Skeletal muscle tissue (tissue), 4 donors: ENCODE data around the gene TGM4. TPM values are rescaled to one million over a fixed set of nuclear protein-coding genes. Genes with fewer than 3 reads are reported as not detected.

Experiments
- H3K27ac ChIP-seq: one replicate; pipeline ENCODE4 v1.7.0; 2013; ENCODE audit warnings: mild to moderate bottlenecking, low read depth, low read length, inconsistent platforms
- H3K27me3 ChIP-seq, 3 donors: one replicate each; pipeline ENCODE4 v1.7.0; 2013; ENCODE audit warnings: low read length in 3 of 3; ENCODE audit not compliant: control insufficient read depth in 3 of 3, insufficient read depth in 3 of 3
- H3K36me3 ChIP-seq, 3 donors: one replicate each; pipeline ENCODE4 v1.7.0; 2013; ENCODE audit warnings: low read length in 3 of 3; ENCODE audit not compliant: control insufficient read depth in 3 of 3, insufficient read depth in 3 of 3
- H3K4me1 ChIP-seq, 3 donors: one replicate each; pipeline ENCODE4 v1.7.0; 2013; ENCODE audit warnings: low read length in 3 of 3, mild to moderate bottlenecking in 3 of 3; ENCODE audit not compliant: control insufficient read depth in 3 of 3, insufficient read depth in 3 of 3
- H3K4me3 ChIP-seq, 3 donors: one replicate each; pipeline ENCODE4 v1.7.0; 2013; ENCODE audit warnings: low read length in 3 of 3
- H3K9ac ChIP-seq, 3 donors: one replicate each; pipeline ENCODE4 v1.7.0; 2013; ENCODE audit warnings: low read length in 3 of 3, mild to moderate bottlenecking in 3 of 3, moderate library complexity in 2 of 3, low read depth in 1 of 3
- H3K9me3 ChIP-seq, 3 donors: one replicate each; pipeline ENCODE4 v1.7.0; 2013; ENCODE audit warnings: low read length in 3 of 3; ENCODE audit not compliant: control insufficient read depth in 3 of 3
- total RNA-seq: library from RNA; depleted of rRNA; stranded (reverse); fragments of >200 nt; gene quantifications from one replicate; pipeline ENCODE4 v1.2.3, GENCODE V29; 2014
- donor health status: Osteomylitis.

Gene TGM4
- not detected for total RNA-seq

- Histone ChIP-seq H3K9ac (no peak within 1 kb of the TSS), H3K9me3 (no peaks in the 10 kb centered on the region), H3K4me3 (no peak within 1 kb of the TSS), H3K4me1 (no peaks in the 10 kb centered on the region), H3K36me3 (no peaks in the 10 kb centered on the region), H3K27me3 (peaks cover 0 to 2% (median 0%) of the 10 kb centered on the region in 3 donors), H3K27ac (no peak within 1 kb of the TSS)
Measured at GRCh38 chr3:44874308-44874707, at the start of gene TGM4. Gene TGM4, plus strand, starts transcription at chr3:44874608. Its CDS starts 71 bp downstream, at chr3:44874679.

- no peaks in the 10 kb centered on the region for H3K36me3 ChIP-seq
- no peak overlapping the region for H3K27ac ChIP-seq
- H3K27me3 ChIP-seq: no peaks in the 10 kb centered on the region
Measured at GRCh38 chr3:44825264-44825925, 49.0 kb upstream of the TGM4 start.

GRCh38 chr3:44827196-44827595, 47.2 kb upstream of the TGM4 start:
- H3K9ac ChIP-seq: no peak overlapping the region
- no peaks in the 10 kb centered on the region for H3K36me3 ChIP-seq

More at GRCh38 chr3:44825264-44825925, 49.0 kb upstream of the TGM4 start:
- Histone ChIP-seq H3K9me3 (no peaks in the 10 kb centered on the region), H3K9ac (no peak overlapping the region), H3K4me1 (no peaks in the 10 kb centered on the region), H3K4me3 (no peak overlapping the region)

GRCh38 chr3:44831232-44831631, 43.2 kb upstream of the TGM4 start:
- Histone ChIP-seq H3K4me3 (no peak overlapping the region), H3K9ac (no peak overlapping the region), H3K27me3 (no peaks in the 10 kb centered on the region), H3K9me3 (no peaks in the 10 kb centered on the region), H3K4me1 (no peaks in the 10 kb centered on the region), H3K27ac (no peak overlapping the region), H3K36me3 (no peaks in the 10 kb centered on the region)

More at GRCh38 chr3:44827196-44827595, 47.2 kb upstream of the TGM4 start:
- H3K4me1 ChIP-seq: no peaks in the 10 kb centered on the region
- no peaks in the 10 kb centered on the region for H3K27me3 ChIP-seq
- H3K9me3 ChIP-seq: no peaks in the 10 kb centered on the region
- no peak overlapping the region for H3K4me3 ChIP-seq
- H3K27ac ChIP-seq: no peak overlapping the region

GRCh38 chr3:44832032-44832431, 42.4 kb upstream of the TGM4 start:
- H3K4me3 ChIP-seq: no peak overlapping the region
- H3K4me1 ChIP-seq: no peaks in the 10 kb centered on the region
- H3K9me3 ChIP-seq: peaks cover 0 to 4% (median 0%) of the 10 kb centered on the region in 3 donors
- no peaks in the 10 kb centered on the region for H3K36me3 ChIP-seq
- H3K27me3 ChIP-seq: no peaks in the 10 kb centered on the region
- no peak overlapping the region for H3K9ac ChIP-seq
- H3K27ac ChIP-seq: no peak overlapping the region

GRCh38 chr3:44832965-44833364, 41.4 kb upstream of the TGM4 start:
- H3K36me3 ChIP-seq: no peaks in the 10 kb centered on the region
- H3K27ac ChIP-seq: no peak overlapping the region
- H3K9me3 ChIP-seq: peaks cover 0 to 4% (median 0%) of the 10 kb centered on the region in 3 donors
- no peaks in the 10 kb centered on the region for H3K27me3 ChIP-seq
- no peaks in the 10 kb centered on the region for H3K4me1 ChIP-seq
- no peak overlapping the region for H3K4me3 ChIP-seq
- no peak overlapping the region for H3K9ac ChIP-seq

GRCh38 chr3:44833394-44833793, 41.0 kb upstream of the TGM4 start:
- peaks cover 0 to 4% (median 0%) of the 10 kb centered on the region in 3 donors for H3K9me3 ChIP-seq
- no peak overlapping the region for H3K27ac ChIP-seq
- H3K4me3 ChIP-seq: no peak overlapping the region
- no peaks in the 10 kb centered on the region for H3K27me3 ChIP-seq
- no peak overlapping the region for H3K9ac ChIP-seq
- H3K36me3 ChIP-seq: no peaks in the 10 kb centered on the region
- no peaks in the 10 kb centered on the region for H3K4me1 ChIP-seq

- Histone ChIP-seq H3K4me1 (no peaks in the 10 kb centered on the region), H3K27me3 (no peaks in the 10 kb centered on the region), H3K27ac (no peak overlapping the region), H3K9me3 (peaks cover 0 to 4% (median 0%) of the 10 kb centered on the region in 3 donors), H3K9ac (no peak overlapping the region), H3K4me3 (no peak overlapping the region), H3K36me3 (no peaks in the 10 kb centered on the region)
Measured at GRCh38 chr3:44835684-44836083, 38.7 kb upstream of the TGM4 start.

GRCh38 chr3:44842376-44842775, 32.0 kb upstream of the TGM4 start:
- no peaks in the 10 kb centered on the region for H3K4me1 ChIP-seq
- H3K9ac ChIP-seq: no peak overlapping the region
- no peaks in the 10 kb centered on the region for H3K36me3 ChIP-seq
- no peak overlapping the region for H3K4me3 ChIP-seq
- no peaks in the 10 kb centered on the region for H3K9me3 ChIP-seq
- H3K27me3 ChIP-seq: no peaks in the 10 kb centered on the region
- no peak overlapping the region for H3K27ac ChIP-seq

GRCh38 chr3:44845528-44846520, 28.6 kb upstream of the TGM4 start:
- Histone ChIP-seq H3K9me3 (no peaks in the 10 kb centered on the region), H3K27ac (no peak overlapping the region), H3K27me3 (no peaks in the 10 kb centered on the region), H3K36me3 (no peaks in the 10 kb centered on the region), H3K9ac (no peak overlapping the region), H3K4me1 (no peaks in the 10 kb centered on the region), H3K4me3 (no peak overlapping the region)
